HG03135 (cell line): Measurements from ENCODE around the gene KCND1.
A peak's percentile ranks its signal among the peaks of the same experiment; 100 is the strongest.
"Not testable (repeated sequence)": the region's sequence is repeated elsewhere in the genome, so short reads cannot be mapped to it uniquely, and the experiment has no call there.

ENCODE experiments used
- ATAC-seq: cut with Tn5 transposase; IDR thresholded peaks from one replicate; pipeline ENCODE4 v1.9.1; 2021; ENCODE audit warnings: mild to moderate bottlenecking, moderate library complexity; ENCODE audit not compliant: unreplicated experiment

The KCND1 gene

DNA sequence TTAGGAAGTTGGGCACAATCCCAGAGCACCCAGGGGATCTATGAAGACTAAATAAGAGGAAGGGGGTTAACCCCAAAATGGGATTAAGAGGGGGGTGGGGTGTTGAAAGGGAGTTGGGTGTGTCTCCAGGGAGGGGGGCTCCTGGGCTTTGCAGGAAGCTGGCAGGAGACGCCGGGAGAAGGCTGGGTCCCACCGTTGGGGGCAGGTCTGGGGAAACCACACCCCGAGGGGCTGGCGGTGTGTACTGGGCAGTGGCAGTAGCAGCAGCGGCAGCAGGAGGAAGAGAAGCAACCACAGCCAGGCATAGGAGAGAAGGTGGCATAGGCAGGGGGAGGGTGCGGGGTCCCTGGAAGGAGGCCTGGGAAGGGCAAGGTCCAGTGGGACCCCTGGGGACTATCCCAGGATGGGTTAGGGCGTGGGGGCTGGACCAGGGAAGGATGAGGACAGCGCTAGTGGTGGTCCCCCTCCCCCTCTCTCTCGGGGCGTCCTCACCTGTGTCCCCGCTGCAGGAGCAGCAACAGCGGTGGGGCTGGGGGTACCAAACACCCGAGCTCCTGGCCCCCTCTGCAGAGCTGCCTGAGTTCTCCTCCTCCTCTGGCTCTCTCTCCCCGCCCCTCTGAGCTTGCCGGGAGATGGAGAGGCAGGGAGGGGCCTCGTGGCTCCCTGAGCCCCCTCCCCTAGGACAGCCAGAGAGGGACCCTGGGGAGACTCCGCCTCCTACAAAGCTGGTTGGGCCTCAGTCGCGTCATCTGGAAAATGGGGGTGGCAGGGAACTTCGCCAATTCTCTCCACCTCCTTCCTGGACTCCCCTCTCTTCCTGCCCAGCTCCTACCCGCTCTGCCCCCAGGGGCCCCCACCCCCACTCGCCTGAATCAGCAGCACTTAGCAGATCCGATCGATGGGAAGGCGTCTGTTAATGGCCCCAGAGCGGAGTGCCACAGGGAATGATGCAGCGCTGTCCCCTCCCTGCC is at the start of gene KCND1:
Gene KCND1 (minus strand): TSS at position 596 of the 971 bp plus-strand sequence. CDS start 1,573 bp downstream, outside the sequence.
- ATAC-seq: no peak

GRCh38 chrX:49019599-49020249 is 48.1 kb upstream of the KCND1 start:
- no peak for ATAC-seq

DNA sequence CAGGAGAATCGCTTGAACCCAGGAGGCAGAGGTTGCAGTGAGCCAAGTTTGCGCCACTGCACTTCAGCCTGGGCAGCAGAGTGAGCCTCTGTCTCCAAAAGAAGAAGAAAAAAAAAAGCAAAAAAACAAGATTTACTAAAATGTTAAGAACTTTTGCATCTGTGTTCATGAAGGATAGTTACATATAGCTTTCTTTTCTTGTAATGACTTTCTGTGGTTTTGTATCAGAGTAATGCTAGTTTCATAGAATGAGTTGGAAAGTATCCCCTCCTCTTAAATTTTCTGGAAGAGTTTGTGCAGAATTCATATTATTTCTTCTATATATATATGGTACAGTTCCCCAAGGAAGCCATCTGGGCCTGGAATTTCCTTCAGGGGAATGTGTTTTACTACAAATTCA is 47.4 kb upstream of the KCND1 start:
- ATAC-seq: no peak

- no peak for ATAC-seq
Observed at GRCh38 chrX:49003696-49004095, 32.1 kb upstream of the KCND1 start.

GRCh38 chrX:49002091-49002935 is 30.7 kb upstream of the KCND1 start, which contains the start of gene GRIPAP1:
Gene GRIPAP1, minus strand, starts transcription at chrX:49002264. Its CDS starts 35 bp downstream, at chrX:49002229.
- peak; percentile 79 for ATAC-seq

DNA sequence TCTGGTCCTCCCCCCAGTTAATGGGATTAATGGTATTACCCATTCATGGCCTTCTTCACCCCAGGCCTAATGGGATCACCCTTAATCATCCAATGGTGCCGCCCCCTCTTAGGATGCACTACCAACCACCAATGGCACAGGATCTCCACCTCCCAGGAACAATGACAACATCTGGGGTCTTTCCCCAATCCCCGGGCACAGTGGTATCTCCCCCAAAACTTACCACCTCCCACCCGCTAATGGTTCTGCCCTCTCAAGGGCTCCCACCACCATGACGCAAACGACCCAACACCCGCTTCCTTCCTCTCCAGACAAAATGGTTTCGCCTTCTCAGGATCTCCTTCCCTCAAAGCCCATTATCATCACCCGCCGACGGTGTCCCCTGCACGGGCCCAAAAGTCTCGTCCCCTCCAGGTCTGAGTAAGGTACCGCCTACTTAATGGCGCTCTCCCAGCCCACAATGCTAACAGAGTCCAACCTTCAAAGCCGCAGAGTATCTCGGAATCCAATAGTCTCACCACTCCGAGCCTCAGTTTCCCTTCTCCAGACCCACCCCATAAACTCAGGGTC is 30.0 kb upstream of the KCND1 start:
- peak; percentile 28 for ATAC-seq

DNA sequence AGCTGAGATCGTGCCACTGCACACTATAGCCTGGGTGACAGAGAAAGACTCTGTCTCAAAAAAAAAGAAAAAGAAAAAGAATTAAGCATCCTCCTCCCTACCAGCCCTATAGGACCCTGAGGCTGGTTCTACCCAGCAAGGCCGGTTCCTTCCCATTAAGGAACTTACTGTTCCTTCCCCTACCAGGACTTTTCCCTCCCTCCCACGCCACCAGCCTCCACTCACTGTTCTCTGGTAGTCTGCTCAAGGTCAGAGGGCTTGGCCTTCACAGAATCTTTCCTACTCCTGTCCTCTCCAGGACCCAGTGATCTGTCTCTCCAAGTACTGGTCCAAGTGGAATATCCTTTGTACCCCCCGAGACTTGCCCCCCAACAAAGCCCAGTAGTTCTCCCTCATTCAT is 29.0 kb upstream of the KCND1 start:
- ATAC-seq: no peak

GRCh38 chrX:48999030-48999429 is 27.4 kb upstream of the KCND1 start:
- ATAC-seq: no peak

DNA sequence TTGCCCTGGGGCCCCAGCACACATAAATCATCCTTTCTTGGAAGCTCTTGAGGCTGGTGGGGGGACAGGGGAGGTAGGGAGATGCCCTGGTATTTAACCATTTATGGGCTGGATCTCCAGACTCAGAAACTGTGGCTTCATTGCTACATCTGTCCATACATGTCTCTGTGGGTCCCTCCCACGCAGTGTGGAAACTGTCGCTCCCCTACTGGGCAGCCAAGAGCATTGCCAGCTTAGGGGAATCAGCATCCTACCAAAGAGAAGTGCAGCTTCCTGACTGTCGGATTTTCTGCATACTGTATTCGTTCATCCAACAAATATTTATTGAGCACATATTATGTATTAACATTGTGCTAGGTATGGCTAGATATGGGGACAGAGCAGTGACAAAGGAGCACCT is 26.7 kb upstream of the KCND1 start:
- no peak for ATAC-seq

- no peak for ATAC-seq
Observed at GRCh38 chrX:48997865-48998264, 26.2 kb upstream of the KCND1 start.

DNA sequence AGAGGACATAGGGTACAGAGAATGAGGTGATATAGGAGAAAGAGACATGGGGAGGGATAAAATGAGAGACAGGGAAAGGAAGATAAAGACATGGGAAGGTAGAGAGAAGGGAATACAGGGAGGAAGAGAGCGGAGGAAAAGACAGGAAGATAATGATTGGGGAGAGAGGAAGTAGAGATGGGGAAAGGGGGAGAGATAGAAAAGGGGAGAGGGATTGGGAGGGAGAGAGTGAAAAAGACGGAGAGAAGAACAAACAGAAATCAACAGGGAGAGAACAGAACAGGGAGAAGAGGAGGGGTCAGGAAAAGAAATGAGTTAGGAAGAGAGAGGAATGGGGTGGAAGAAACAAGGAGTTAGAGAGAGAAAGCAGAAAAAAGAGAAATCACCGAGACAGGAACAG is 25.8 kb upstream of the KCND1 start:
- no peak for ATAC-seq

DNA sequence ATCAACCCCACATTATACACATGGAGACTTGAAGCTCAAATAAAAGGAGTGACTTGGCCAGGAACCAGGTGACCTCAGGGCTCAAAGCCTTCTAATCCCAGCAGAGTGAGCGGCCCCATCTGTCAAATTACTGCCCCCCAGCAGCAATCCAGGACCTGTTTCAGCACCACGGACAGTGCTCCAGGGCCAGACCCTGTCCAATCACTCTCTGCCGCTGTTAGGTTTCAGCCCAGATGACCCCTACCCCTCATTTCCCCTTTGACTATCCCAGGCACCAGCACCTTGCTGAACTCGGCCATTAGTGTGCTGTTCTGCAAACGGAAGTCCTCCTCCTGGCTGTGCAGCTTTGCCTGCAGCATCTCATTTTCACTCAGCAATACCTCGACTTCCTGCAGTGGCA is 25.3 kb upstream of the KCND1 start:
- ATAC-seq: no peak

GRCh38 chrX:48992341-48992740 is 20.7 kb upstream of the KCND1 start:
- no peak for ATAC-seq

GRCh38 chrX:48989483-48989882 is 17.8 kb upstream of the KCND1 start:
- ATAC-seq: no peak

DNA sequence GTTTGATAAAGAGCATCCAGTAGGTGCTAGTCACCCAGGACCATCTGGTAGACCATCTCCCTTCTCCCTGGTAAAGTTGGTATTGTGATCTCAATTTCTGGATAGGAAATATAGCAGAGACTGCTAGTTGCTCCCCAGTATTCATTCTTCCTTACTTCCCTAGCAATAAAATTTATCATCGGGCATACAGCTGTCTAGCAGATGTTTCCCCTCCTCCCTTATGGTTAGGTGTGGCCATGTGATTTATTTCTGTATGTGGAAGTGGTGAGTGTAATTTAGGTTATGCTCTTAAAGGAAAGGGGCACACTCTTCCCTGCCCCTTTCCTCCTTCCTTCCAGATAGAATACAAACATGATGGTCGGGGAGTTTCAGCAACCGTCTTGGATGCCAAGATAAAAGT is 12.3 kb upstream of the KCND1 start:
- no peak for ATAC-seq

GRCh38 chrX:48983081-48983480 is 11.4 kb upstream of the KCND1 start:
- no peak for ATAC-seq

GRCh38 chrX:48981178-48981577 is 9.5 kb upstream of the KCND1 start:
- ATAC-seq: no peak

GRCh38 chrX:48980341-48980740 is 8.7 kb upstream of the KCND1 start:
- ATAC-seq: not testable (repeated sequence)

- no peak for ATAC-seq
Observed at GRCh38 chrX:48978226-48978625, 6.6 kb upstream of the KCND1 start.

DNA sequence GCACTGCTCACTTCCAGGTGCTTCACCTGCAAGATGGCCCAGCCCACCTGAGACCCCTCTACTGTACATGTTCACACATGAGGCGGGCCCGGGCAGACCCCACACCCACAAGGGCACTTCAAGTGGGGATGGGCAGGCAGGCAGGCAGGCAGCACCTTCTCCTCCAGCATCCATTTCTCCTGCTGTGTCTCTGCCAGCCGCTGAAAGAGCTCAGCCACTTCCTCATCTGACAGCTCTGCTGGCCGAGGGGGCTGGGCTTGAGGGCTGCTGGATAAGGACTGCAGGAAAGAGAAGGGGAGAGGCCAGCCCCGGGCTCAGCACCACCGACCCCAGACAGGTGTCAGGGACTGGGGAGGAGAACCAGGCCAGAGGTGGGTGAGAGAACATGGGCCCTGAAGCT is 4.4 kb upstream of the KCND1 start:
- ATAC-seq: no peak

- no peak for ATAC-seq
Observed at GRCh38 chrX:48975541-48975940, 3.9 kb upstream of the KCND1 start.
